A673 (cell line): ENCODE results near the gene GBF1. TPM values are rescaled to one million over a fixed set of nuclear protein-coding genes. Genes with fewer than 3 reads are reported as not detected.

Source experiments
- BruUV-seq: library from RNA; stranded (reverse); fragments of 400-500 nt; replicated peaks from 2 replicates; lab custom pipeline; 2021; lab: Mats Ljungman, UMichigan
- CTCF ChIA-PET: fragments of 300-600 bp; sonication (Branson Sonifier 250); formaldehyde crosslinking; loops from one replicate; lab custom pipeline; 2022; ENCODE audit warnings: antibody characterized with exemption; lab: Charles Lee
- POLR2A ChIA-PET: fragments of 300-600 bp; sonication (Branson Sonifier 250); formaldehyde crosslinking; loops from one replicate; lab custom pipeline; 2022; ENCODE audit warnings: antibody characterized with exemption; ENCODE audit not compliant: low non-redundant PET; lab: Charles Lee
- DNase-seq: peaks from one replicate; pipeline ENCODE4 v3.0.0-alpha.2; 2015; ENCODE audit warnings: low spot score
- H3K27ac ChIP-seq: fragments of 200-600 bp; sonication (generic); 2 replicates; pipeline ENCODE4 v1.5.1; 2016; ENCODE audit warnings: mixed run types, low read depth, mild to moderate bottlenecking, mixed read lengths, antibody characterized with exemption, low read length; ENCODE audit not compliant: poor library complexity, severe bottlenecking
- H3K27me3 ChIP-seq: fragments of 200-600 bp; sonication (generic); replicated peaks from 2 replicates; pipeline ENCODE4 v1.6.1; 2017; ENCODE audit warnings: mixed run types, low read depth, mild to moderate bottlenecking, mixed read lengths, antibody characterized with exemption, low read length; ENCODE audit not compliant: insufficient read depth, poor library complexity
- H3K36me3 ChIP-seq: fragments of 200-600 bp; sonication (generic); 2 replicates; pipeline ENCODE4 v1.6.1; 2016; ENCODE audit warnings: mixed run types, mild to moderate bottlenecking, mixed read lengths, antibody characterized with exemption, low read length; ENCODE audit not compliant: insufficient read depth, poor library complexity, severe bottlenecking
- H3K4me1 ChIP-seq: fragments of 200-600 bp; sonication (generic); 2 replicates; pipeline ENCODE4 v1.6.1; 2017; ENCODE audit warnings: mixed run types, mild to moderate bottlenecking, mixed read lengths, antibody characterized with exemption, low read length; ENCODE audit not compliant: insufficient read depth, poor library complexity, severe bottlenecking
- H3K4me3 ChIP-seq: fragments of 200-600 bp; sonication (generic); 2 replicates; pipeline ENCODE4 v1.5.1; 2016; ENCODE audit warnings: low read depth, mixed run types, mild to moderate bottlenecking, mixed read lengths, low read length; ENCODE audit not compliant: poor library complexity, severe bottlenecking
- H3K9me3 ChIP-seq: fragments of 200-600 bp; sonication (generic); 2 replicates; pipeline ENCODE4 v1.6.1; 2016; ENCODE audit warnings: mixed run types, low read depth, mild to moderate bottlenecking, mixed read lengths, antibody characterized with exemption, low read length; ENCODE audit not compliant: poor library complexity, severe bottlenecking
- CTCF ChIP-seq: fragments of 300-800, 200-600 bp; sonication (generic); conservative IDR thresholded peaks from 2 replicates; pipeline ENCODE4 v1.5.1; 2017; ENCODE audit warnings: low read depth, mild to moderate bottlenecking, antibody characterized with exemption, low read length, moderate library complexity, mixed read lengths
- EZH2 ChIP-seq: fragments of 200-600 bp; sonication (generic); IDR thresholded peaks from 2 replicates; pipeline ENCODE4 v1.6.1; 2017; ENCODE audit warnings: borderline replicate concordance, low read depth, mild to moderate bottlenecking, mixed read lengths, antibody characterized with exemption, low read length; ENCODE audit not compliant: poor library complexity, severe bottlenecking
- intact Hi-C: fragments of 100-400 bp; cut with micrococcal nuclease; formaldehyde crosslinking; loops from one replicate; pipeline ENCODE4 v1.10.0; 2022; ENCODE audit not compliant: unreplicated experiment
- total RNA-seq: library from RNA; stranded (reverse); gene quantifications from 2 replicates; pipeline ENCODE4 v1.2.3, GENCODE V29; 2021

GBF1 gene
- total RNA-seq, 1 experiment from 2014 or later = 50.0 TPM

- BruUV-seq = no TSS peak
- CTCF ChIA-PET = interaction anchor here (1.0 to 1.5 kb wide), 3 partner anchors 11 to 192 kb away, joined by 3 to 4 read pairs (median 3); partner anchors contain the start of gene CUEDC2
Observed at GRCh38 chr10:102421507-102421756, 176.1 kb downstream of the GBF1 start.

DNA sequence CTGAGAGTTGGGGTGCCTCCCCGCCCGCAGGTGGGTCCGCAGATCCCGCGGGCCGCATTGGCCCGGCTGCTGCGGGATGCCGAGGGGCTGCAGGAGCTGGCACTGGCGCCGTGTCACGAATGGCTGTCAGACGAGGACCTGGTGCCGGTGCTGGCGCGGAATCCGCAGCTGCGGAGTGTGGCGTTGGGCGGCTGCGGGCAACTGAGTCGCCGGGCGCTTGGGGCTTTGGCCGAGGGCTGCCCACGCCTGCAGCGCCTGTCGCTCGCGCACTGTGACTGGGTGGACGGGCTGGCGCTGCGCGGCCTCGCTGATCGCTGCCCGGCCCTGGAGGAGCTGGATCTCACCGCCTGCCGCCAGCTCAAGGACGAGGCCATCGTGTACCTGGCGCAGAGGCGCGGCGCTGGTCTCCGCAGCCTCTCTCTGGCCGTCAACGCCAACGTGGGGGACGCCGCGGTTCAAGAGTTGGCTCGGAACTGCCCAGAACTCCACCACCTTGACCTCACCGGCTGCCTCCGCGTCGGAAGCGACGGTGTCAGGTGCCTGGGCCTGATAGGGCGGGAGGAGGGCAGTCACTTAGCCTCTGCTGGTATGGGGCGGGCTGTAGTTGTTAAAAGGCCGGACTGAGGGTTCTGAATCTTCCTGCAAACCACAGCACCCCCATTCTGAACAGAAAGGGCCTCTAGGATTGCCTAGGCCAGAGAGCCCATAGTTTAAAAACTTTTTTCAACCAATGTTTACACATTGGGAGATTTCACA lies 176.6 kb downstream of the GBF1 start:
- Histone ChIP-seq H3K4me1 (peaks cover 16% of the 10 kb centered on the region), H3K27ac (peak overlapping the region; percentile 83), H3K27me3 (no peaks in the 10 kb centered on the region), H3K36me3 (peaks cover 8% of the 10 kb centered on the region), H3K9me3 (no peaks in the 10 kb centered on the region), H3K4me3 (peak overlapping the region; percentile 90)
- no TSS peak for BruUV-seq
- no peak for DNase-seq
- CTCF ChIA-PET = interaction anchor here (1.0 to 1.5 kb wide), 5 partner anchors 11 to 192 kb away, joined by 3 to 4 read pairs (median 3); partner anchors contain the start of gene CUEDC2
- POLR2A ChIA-PET = interaction anchor here (0.7 kb wide), 1 partner anchor 40 kb away, joined by 6 read pairs; no protein-coding TSS in a partner anchor
- TF ChIP-seq CTCF (no peak), EZH2 (no peak)
- intact Hi-C loops = no loop called here

More at GRCh38 chr10:102421507-102421756, 176.1 kb downstream of the GBF1 start:
- no peaks in the 10 kb centered on the region for H3K27me3 ChIP-seq
- H3K4me1 ChIP-seq = peaks cover 16% of the 10 kb centered on the region
- no peaks in the 10 kb centered on the region for H3K9me3 ChIP-seq
- POLR2A ChIA-PET = no interaction called here
- H3K27ac ChIP-seq = peak overlapping the region; percentile 83
- H3K4me3 ChIP-seq = peak overlapping the region; percentile 90
- TF ChIP-seq CTCF (no peak), EZH2 (no peak)
- peaks cover 8% of the 10 kb centered on the region for H3K36me3 ChIP-seq
- DNase-seq = no peak
- intact Hi-C loops = no loop called here

DNA sequence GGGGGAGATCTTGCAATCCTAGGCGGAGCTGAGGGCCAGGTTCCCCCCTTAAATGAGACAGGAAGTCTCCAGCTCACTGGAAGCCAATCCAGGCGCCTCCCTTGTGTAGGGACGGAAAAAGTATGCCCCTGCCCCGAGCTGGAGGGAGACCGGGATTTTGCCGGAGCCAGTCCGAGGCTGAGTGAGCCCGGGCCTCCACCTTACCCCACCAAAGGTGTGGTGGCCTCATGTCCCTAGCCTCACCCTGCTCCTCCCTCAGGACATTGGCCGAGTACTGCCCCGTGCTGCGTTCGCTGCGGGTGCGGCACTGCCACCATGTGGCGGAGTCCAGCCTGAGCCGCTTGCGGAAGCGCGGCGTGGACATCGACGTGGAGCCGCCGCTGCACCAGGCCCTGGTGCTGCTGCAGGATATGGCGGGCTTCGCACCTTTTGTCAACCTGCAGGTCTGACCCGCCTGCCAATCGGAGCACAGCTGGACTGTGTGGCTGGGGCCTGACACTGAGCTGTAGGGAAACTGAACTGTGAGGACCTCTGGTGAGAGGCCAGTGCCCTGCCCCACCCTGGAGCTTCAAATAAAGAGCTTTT lies 177.3 kb downstream of the GBF1 start:
- POLR2A ChIA-PET = interaction anchor here (0.7 kb wide), 1 partner anchor 39 kb away, joined by 6 read pairs; no protein-coding TSS in a partner anchor
- no peaks in the 10 kb centered on the region for H3K27me3 ChIP-seq
- peak overlapping the region; percentile 90 for H3K4me3 ChIP-seq
- H3K27ac ChIP-seq = no peak overlapping the region
- BruUV-seq = no TSS peak
- CTCF ChIA-PET = interaction anchor here (0.5 to 1.6 kb wide), 9 partner anchors 10 to 193 kb away, joined by 3 to 9 read pairs (median 4); partner anchors contain the start of gene CUEDC2
- peaks cover 16% of the 10 kb centered on the region for H3K4me1 ChIP-seq
- no peaks in the 10 kb centered on the region for H3K9me3 ChIP-seq
- intact Hi-C loops = no loop called here
- DNase-seq = peak; percentile 61
- TF ChIP-seq CTCF (peak; percentile 90), EZH2 (no peak)
- peaks cover 8% of the 10 kb centered on the region for H3K36me3 ChIP-seq
